HepG2 (cell line): ENCODE measurements around the gene MIDN. TPM values are rescaled to one million over a fixed set of nuclear protein-coding genes. Genes with fewer than 3 reads are reported as not detected.
A peak's percentile ranks its signal among the peaks of the same experiment; 100 is the strongest.

ENCODE experiments used
- ATAC-seq: fragments of 200-7000 bp; cut with Tn5 transposase; 3 replicates; pipeline ENCODE4 v1.9.1; 2020; ENCODE audit warnings: mild to moderate bottlenecking, moderate library complexity
- BruUV-seq: library from RNA; stranded (reverse); fragments of 400-500 nt; replicated peaks from 2 replicates; lab custom pipeline; 2021; lab: Mats Ljungman, UMichigan
- CTCF ChIA-PET: fragments of 300-600 bp; formaldehyde crosslinking; extraction: SDS; loops from one replicate; lab custom pipeline; 2021; ENCODE audit warnings: low total read pairs, inconsistent platforms, low intra/inter-chr PET ratio; lab: Yijun Ruan, JAX
- POLR2A ChIA-PET: fragments of 350-600 bp; sonication (Branson Sonifier 250); formaldehyde crosslinking; loops from one replicate; lab custom pipeline; 2020; ENCODE audit warnings: antibody characterized with exemption, inconsistent platforms; lab: Yijun Ruan, JAX
- DNase-seq: peaks from one replicate; pipeline ENCODE4 v3.0.0-alpha.2; 2015; ENCODE audit warnings: low spot score
- FAIRE-seq: peaks from 3 replicates; lab custom pipeline; 2011; peaks lifted over from hg19 to GRCh38; lab: Jason Lieb, UNC
- H2AFZ ChIP-seq: one replicate; pipeline ENCODE4 v1.6.1; 2011; ENCODE audit warnings: low read length, inconsistent platforms
- H3K27ac ChIP-seq: fragments of 300-600 bp; 3 replicates; pipeline ENCODE4 v1.8.0; 2011; ENCODE audit warnings: mixed run types, mild to moderate bottlenecking, mixed read lengths, low read length, inconsistent platforms; ENCODE audit not compliant: insufficient read depth; ENCODE audit errors: extremely low read length
- H3K27me3 ChIP-seq, 2 experiments: fragments of 200-600 bp in 1 of 2; 2 replicates in 1 of 2; 3 replicates in 1 of 2; pipeline versions ENCODE4 v1.6.0 to v1.8.0; 2011; ENCODE audit warnings: low read length in 2 of 2, mild to moderate bottlenecking in 2 of 2, moderate library complexity in 2 of 2, inconsistent platforms in 1 of 2; ENCODE audit not compliant: insufficient read depth in 2 of 2, control insufficient read depth in 1 of 2
- H3K36me3 ChIP-seq, 2 experiments: fragments of 200-600 bp in 1 of 2; replicated peaks in 1 of 2; 2 replicates in 1 of 2; 3 replicates in 1 of 2; pipeline versions ENCODE4 v1.5.1 to v1.8.0; 2011; ENCODE audit warnings: low read length in 2 of 2, inconsistent platforms in 1 of 2; ENCODE audit not compliant: insufficient read depth in 2 of 2, control insufficient read depth in 1 of 2
- H3K4me1 ChIP-seq: 2 replicates; pipeline ENCODE4 v1.5.1; 2012; ENCODE audit warnings: low read length, inconsistent platforms; ENCODE audit not compliant: insufficient read depth
- H3K4me2 ChIP-seq: 2 replicates; pipeline ENCODE4 v1.6.0; 2011; ENCODE audit warnings: low read depth, low read length, inconsistent platforms
- H3K4me3 ChIP-seq, 3 experiments: fragments of 200-600 bp in 1 of 3; sonication (generic), shearing (Covaris generic) in 1 of 3; replicated peaks in 1 of 3; 2 replicates each; pipeline ENCODE4 v1.5.1; 2011 to 2016; ENCODE audit warnings: low read length in 3 of 3, inconsistent platforms in 2 of 3, low read depth in 2 of 3, mild to moderate bottlenecking in 2 of 3, control low read depth in 1 of 3, mixed read lengths in 1 of 3; ENCODE audit not compliant: insufficient read depth in 1 of 3
- H3K79me2 ChIP-seq: one replicate; pipeline ENCODE4 v1.6.1; 2011; ENCODE audit warnings: low read length, inconsistent platforms; ENCODE audit not compliant: insufficient read depth
- H3K9ac ChIP-seq: 2 replicates; pipeline ENCODE4 v1.6.0; 2011; ENCODE audit warnings: mild to moderate bottlenecking, low read depth, low read length, inconsistent platforms; ENCODE audit not compliant: insufficient read depth
- H3K9me3 ChIP-seq: 2 replicates; pipeline ENCODE4 v1.5.1; 2012; ENCODE audit warnings: mild to moderate bottlenecking, low read length
- H4K20me1 ChIP-seq: 2 replicates; pipeline ENCODE4 v1.6.0; 2011; ENCODE audit warnings: inconsistent platforms, mild to moderate bottlenecking, low read length, moderate library complexity; ENCODE audit not compliant: insufficient read depth
- AGO1 ChIP-seq: fragments of 200-400 bp; formaldehyde crosslinking; IDR thresholded peaks from 2 replicates; pipeline ENCODE4 v1.6.1; 2017; ENCODE audit warnings: mild to moderate bottlenecking, low read depth, low read length, moderate library complexity; ENCODE audit not compliant: poor library complexity, severe bottlenecking
- BHLHE40 ChIP-seq: IDR thresholded peaks from 2 replicates; pipeline ENCODE4 v1.6.1; 2011; ENCODE audit warnings: low read length, improper control_type of control experiment
- CBX5 ChIP-seq: sonication (generic); formaldehyde crosslinking; IDR thresholded peaks from 2 replicates; pipeline ENCODE4 v1.4.0; 2020; ENCODE audit warnings: missing genetic modification reagents, borderline replicate concordance
- EED ChIP-seq: sonication (generic); formaldehyde crosslinking; IDR thresholded peaks from 2 replicates; pipeline ENCODE4 v1.5.0; 2020; ENCODE audit warnings: mild to moderate bottlenecking, missing genetic modification reagents
- SALL2 ChIP-seq: sonication (generic); formaldehyde crosslinking; IDR thresholded peaks from 2 replicates; pipeline ENCODE4 v1.8.1; 2023; ENCODE audit warnings: mild to moderate bottlenecking, missing genetic modification reagents, inconsistent platforms
- THAP11 ChIP-seq: IDR thresholded peaks from 2 replicates; pipeline ENCODE4 v1.6.1; 2016; ENCODE audit warnings: missing biosample characterization, missing genetic modification reagents
- TMF1 ChIP-seq: sonication (generic); formaldehyde crosslinking; IDR thresholded peaks from 2 replicates; pipeline ENCODE4 v1.8.1; 2022; ENCODE audit warnings: low read depth, missing genetic modification reagents
- TSC22D2 ChIP-seq: sonication (generic); formaldehyde crosslinking; IDR thresholded peaks from 2 replicates; pipeline ENCODE4 v1.5.1; 2020; ENCODE audit warnings: missing genetic modification reagents, mild to moderate bottlenecking, borderline replicate concordance
- ZBTB46 ChIP-seq: sonication (generic); formaldehyde crosslinking; IDR thresholded peaks from 2 replicates; pipeline ENCODE4 v1.4.0; 2020; ENCODE audit warnings: mild to moderate bottlenecking, missing genetic modification reagents, borderline replicate concordance
- ZNF329 ChIP-seq: sonication (generic); formaldehyde crosslinking; IDR thresholded peaks from 2 replicates; pipeline ENCODE4 v1.9.0; 2021; ENCODE audit warnings: low read depth, mild to moderate bottlenecking, missing genetic modification reagents
- ZNF556 ChIP-seq: sonication (generic); formaldehyde crosslinking; IDR thresholded peaks from 2 replicates; pipeline ENCODE4 v1.4.0; 2020; ENCODE audit warnings: mild to moderate bottlenecking, missing genetic modification reagents, borderline replicate concordance
- ZNF616 ChIP-seq: sonication (generic); formaldehyde crosslinking; IDR thresholded peaks from 2 replicates; pipeline ENCODE4 v1.5.0; 2020; ENCODE audit warnings: low read depth, mild to moderate bottlenecking, missing genetic modification reagents
- ZNF629 ChIP-seq: sonication (generic); formaldehyde crosslinking; conservative IDR thresholded peaks from 2 replicates; pipeline ENCODE4 v1.5.0; 2020; ENCODE audit warnings: missing genetic modification reagents
- ZNF776 ChIP-seq: sonication (generic); formaldehyde crosslinking; IDR thresholded peaks from 2 replicates; pipeline ENCODE4 v1.4.0; 2020; ENCODE audit warnings: mild to moderate bottlenecking, missing genetic modification reagents
- WGBS: methylation state at CpG from one replicate; pipeline ENCODE4 v1.1.6; 2017; ENCODE audit warnings: low lambda C conversion rate; 5-methylcytosine and 5-hydroxymethylcytosine counted together
- in situ Hi-C: cut with HindIII; loops from 2 replicates; pipeline ENCODE4 v1.10.0; 2017; ENCODE audit warnings: low pct_unique_long_range_greater_than_20kb; ENCODE audit not compliant: extremely low pct_ligation_motif_present
- intact Hi-C: fragments of 100-400 bp; cut with micrococcal nuclease; formaldehyde crosslinking; loops from one replicate; pipeline ENCODE4 v1.10.0; 2022; ENCODE audit not compliant: unreplicated experiment
- polyA plus RNA-seq, 8 experiments: library from polyadenylated mRNA; depleted of rRNA in 3 of 8; stranded (reverse) in 7 of 8; unstranded in 1 of 8; fragments of >200 nt; fragmentation: Illumina TruSeq in 4 of 8; extraction: Trizol in 4 of 8; gene quantifications; 2 replicates each; pipeline versions ENCODE4 v1.2.1 to v1.2.3, GENCODE V29; 2011 to 2016; ENCODE audit warnings: low read depth in 4 of 8, missing spikeins in 1 of 8, mixed read lengths in 1 of 8; ENCODE audit not compliant: insufficient read depth in 1 of 8
- total RNA-seq, 5 experiments: library from RNA; depleted of rRNA; stranded (reverse); fragments of >200 nt; fragmentation: Illumina TruSeq; extraction: Trizol; gene quantifications; 2 replicates each; pipeline ENCODE4 v1.2.3, GENCODE V29; 2016; ENCODE audit warnings: low read depth in 1 of 5
- TF ChIP-seq, protein P1 (sequence below): sonication (generic); formaldehyde crosslinking; IDR thresholded peaks from 2 replicates; pipeline ENCODE4 v1.4.0; 2020; ENCODE audit warnings: missing genetic modification reagents, borderline replicate concordance
- TF ChIP-seq, protein P2 (sequence below): sonication (generic); formaldehyde crosslinking; IDR thresholded peaks from 2 replicates; pipeline ENCODE4 v1.4.0; 2020; ENCODE audit warnings: missing genetic modification reagents, borderline replicate concordance

Gene MIDN
- total and polyA plus RNA-seq, 2 of the 13 experiments (the other 11 are each of a cell fraction or from before 2014, with no cell fraction given): 8.4 to 18.0 TPM

DNA sequence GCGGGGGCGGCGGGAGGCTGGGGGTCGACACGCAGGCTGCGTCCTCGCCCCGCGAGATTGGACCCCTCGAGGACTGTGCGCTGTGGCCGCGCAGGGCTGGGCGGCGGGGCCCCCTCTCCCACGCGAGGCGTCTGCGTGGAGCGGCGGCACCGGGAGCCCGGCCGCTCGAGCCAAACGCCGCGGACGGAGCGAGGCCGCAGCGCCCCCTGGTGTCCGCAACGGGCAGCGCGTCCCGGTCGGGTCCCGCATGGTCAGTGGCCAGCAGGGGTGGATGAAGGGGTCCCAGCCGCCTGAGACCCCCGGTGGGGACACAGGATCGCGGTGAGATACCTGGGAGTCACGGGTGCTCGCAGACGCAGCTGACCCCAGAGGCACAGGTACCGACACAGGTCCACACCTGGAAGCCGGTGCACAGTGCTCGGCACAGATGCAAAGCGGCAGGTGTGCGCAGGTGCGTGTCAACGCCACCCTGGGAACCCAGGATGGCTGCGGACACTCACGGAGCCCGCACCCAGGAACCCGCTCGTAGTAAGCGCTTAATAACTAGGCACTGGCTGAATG lies 18.6 kb downstream of the MIDN start:
- CTCF ChIA-PET: interaction anchor here (0.7 to 3.8 kb wide), 4 partner anchors 15 to 23 kb away, joined by 4 to 60 read pairs (median 4); partner anchors contain the start of gene MIDN
- H3K27me3 ChIP-seq: no peaks in the 10 kb centered on the region
- 10% methylated on average over 15 of the region's 59 CpGs for WGBS
- H3K36me3 ChIP-seq: peaks cover 8 to 16% of the 10 kb centered on the region in 2 experiments
- peaks cover 76% of the 10 kb centered on the region for H3K4me1 ChIP-seq
- H3K9ac ChIP-seq: peak overlapping the region; percentile 73; the same call in 1 of the 2 replicates
- no TSS peak for BruUV-seq
- intact Hi-C loops: loop anchor here (1.0 kb wide), 1 partner anchor 21 kb away; no protein-coding TSS in a partner anchor
- DNase-seq (no peak), FAIRE-seq (no peak), ATAC-seq (peak; percentile 4)
- H3K4me2 ChIP-seq: peak overlapping the region; percentile 92
- H3K79me2 ChIP-seq: peaks cover 28% of the 10 kb centered on the region
- POLR2A ChIA-PET: interaction anchor here (0.5 to 12.8 kb wide), 10 partner anchors 8 to 239 kb away, joined by 3 to 668 read pairs (median 7); partner anchors contain the start of genes ATP5F1D, CBARP, FAM174C and GPX4
- in situ Hi-C loops: no loop called here
- no peak overlapping the region for H2AFZ ChIP-seq
- peaks cover 24% of the 10 kb centered on the region for H4K20me1 ChIP-seq
- H3K9me3 ChIP-seq: no peaks in the 10 kb centered on the region
- H3K4me3 ChIP-seq: peak overlapping the region; percentile 58 to 90 (median 67); a peak in 5 of 6 replicates
- peak overlapping the region; percentile 82 for H3K27ac ChIP-seq
- TF ChIP-seq TSC22D2 (CRISPR knock-in tag): peak; percentile 63; the same call in 1 of the 2 replicates
- 0 out of 2 replicates have a peak, but pooled peaks have one; percentile 2 for TF ChIP-seq ZNF629
- TF ChIP-seq ZNF329: peak; percentile 54; the same call in 1 of the 2 replicates
- 0 out of 2 replicates have a peak, but pooled peaks have one; percentile 35 for TF ChIP-seq ZNF556 (CRISPR knock-in tag)
- TF ChIP-seq, protein P1, sequence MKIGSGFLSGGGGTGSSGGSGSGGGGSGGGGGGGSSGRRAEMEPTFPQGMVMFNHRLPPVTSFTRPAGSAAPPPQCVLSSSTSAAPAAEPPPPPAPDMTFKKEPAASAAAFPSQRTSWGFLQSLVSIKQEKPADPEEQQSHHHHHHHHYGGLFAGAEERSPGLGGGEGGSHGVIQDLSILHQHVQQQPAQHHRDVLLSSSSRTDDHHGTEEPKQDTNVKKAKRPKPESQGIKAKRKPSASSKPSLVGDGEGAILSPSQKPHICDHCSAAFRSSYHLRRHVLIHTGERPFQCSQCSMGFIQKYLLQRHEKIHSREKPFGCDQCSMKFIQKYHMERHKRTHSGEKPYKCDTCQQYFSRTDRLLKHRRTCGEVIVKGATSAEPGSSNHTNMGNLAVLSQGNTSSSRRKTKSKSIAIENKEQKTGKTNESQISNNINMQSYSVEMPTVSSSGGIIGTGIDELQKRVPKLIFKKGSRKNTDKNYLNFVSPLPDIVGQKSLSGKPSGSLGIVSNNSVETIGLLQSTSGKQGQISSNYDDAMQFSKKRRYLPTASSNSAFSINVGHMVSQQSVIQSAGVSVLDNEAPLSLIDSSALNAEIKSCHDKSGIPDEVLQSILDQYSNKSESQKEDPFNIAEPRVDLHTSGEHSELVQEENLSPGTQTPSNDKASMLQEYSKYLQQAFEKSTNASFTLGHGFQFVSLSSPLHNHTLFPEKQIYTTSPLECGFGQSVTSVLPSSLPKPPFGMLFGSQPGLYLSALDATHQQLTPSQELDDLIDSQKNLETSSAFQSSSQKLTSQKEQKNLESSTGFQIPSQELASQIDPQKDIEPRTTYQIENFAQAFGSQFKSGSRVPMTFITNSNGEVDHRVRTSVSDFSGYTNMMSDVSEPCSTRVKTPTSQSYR (CRISPR knock-in tag): peak; percentile 40; the same call in 1 of the 2 replicates
- TF ChIP-seq TMF1 (CRISPR knock-in tag): 0 out of 2 replicates have a peak, but pooled peaks have one; percentile 28
- TF ChIP-seq BHLHE40: 0 out of 2 replicates have a peak, but pooled peaks have one; percentile 9
- TF ChIP-seq AGO1: peak; percentile 20
- TF ChIP-seq THAP11 (CRISPR knock-in tag): 0 out of 2 replicates have a peak, but pooled peaks have one; percentile 12
- TF ChIP-seq, protein P2, sequence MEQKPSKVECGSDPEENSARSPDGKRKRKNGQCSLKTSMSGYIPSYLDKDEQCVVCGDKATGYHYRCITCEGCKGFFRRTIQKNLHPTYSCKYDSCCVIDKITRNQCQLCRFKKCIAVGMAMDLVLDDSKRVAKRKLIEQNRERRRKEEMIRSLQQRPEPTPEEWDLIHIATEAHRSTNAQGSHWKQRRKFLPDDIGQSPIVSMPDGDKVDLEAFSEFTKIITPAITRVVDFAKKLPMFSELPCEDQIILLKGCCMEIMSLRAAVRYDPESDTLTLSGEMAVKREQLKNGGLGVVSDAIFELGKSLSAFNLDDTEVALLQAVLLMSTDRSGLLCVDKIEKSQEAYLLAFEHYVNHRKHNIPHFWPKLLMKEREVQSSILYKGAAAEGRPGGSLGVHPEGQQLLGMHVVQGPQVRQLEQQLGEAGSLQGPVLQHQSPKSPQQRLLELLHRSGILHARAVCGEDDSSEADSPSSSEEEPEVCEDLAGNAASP (CRISPR knock-in tag): peak; percentile 26; the same call in 1 of the 2 replicates
- 0 out of 2 replicates have a peak, but pooled peaks have one; percentile 22 for TF ChIP-seq CBX5 (CRISPR knock-in tag)
- TF ChIP-seq ZNF776 (CRISPR knock-in tag): peak; percentile 58; the same call in 1 of the 2 replicates
- TF ChIP-seq SALL2 (CRISPR knock-in tag): 0 out of 2 replicates have a peak, but pooled peaks have one; percentile 35
- TF ChIP-seq ZNF616 (CRISPR knock-in tag): peak; percentile 25; the same call in 1 of the 2 replicates
- TF ChIP-seq ZBTB46 (CRISPR knock-in tag): 0 out of 2 replicates have a peak, but pooled peaks have one; percentile 71
- TF ChIP-seq EED (CRISPR knock-in tag): no peak
